ENCODE data around the gene IDE.
A peak's percentile ranks its signal among the peaks of the same experiment; 100 is the strongest.
"Not testable (repeated sequence)": the region's sequence is repeated elsewhere in the genome, so short reads cannot be mapped to it uniquely, and the experiment has no call there.

IDE gene

DNA sequence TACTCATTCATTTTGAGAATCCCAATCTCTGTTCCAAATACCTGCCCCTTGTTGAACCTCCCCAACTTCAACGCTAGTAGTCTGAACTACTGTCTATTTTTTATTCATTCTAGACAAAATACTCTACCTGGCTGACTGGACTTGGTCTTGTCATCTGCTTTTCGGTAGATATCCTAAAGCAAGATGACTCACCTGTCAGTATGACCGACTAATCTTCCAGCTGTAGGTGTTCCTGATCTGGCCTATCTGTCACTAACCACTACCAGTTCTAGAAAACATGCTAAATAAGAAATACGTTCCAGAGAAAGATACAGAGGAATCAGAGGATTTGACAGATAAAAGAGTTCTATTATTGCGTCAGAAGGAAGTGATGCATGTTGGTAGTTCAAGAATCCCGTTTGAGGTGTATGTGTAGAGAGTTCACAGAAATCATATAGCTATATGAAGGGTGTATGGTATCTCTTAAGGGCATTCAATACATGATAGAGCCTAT lies 81.1 kb downstream of the IDE start:
- no peak for DNase-seq (ENCODE audit: low spot score)

GRCh38 chr10:92490387-92490786 lies 83.5 kb downstream of the IDE start:
- DNase-seq (ENCODE audit: low spot score): no peak

- DNase-seq (ENCODE audit: low spot score): no peak
Observed at GRCh38 chr10:92486637-92487036, 87.3 kb downstream of the IDE start.

DNA sequence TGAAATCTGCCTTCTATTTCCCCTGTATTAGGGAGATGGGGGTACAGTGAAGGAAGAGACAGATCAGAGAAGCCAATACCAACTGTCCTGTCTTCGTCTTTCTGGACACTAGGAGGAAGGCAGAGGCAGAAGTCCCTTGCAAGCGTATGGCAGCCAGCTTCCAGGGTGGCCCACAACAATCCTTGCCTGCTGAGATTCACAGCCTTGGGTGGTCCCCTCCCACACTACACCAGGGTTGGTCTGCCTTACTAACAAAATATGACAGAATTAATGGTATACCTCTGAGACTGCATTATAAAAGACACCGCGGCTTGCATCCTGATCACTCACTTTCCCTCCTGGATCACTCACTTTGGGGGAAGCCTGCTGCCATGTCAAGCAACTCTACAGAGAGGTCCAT lies 90.4 kb downstream of the IDE start:
- DNase-seq (ENCODE audit: low spot score): no peak

DNA sequence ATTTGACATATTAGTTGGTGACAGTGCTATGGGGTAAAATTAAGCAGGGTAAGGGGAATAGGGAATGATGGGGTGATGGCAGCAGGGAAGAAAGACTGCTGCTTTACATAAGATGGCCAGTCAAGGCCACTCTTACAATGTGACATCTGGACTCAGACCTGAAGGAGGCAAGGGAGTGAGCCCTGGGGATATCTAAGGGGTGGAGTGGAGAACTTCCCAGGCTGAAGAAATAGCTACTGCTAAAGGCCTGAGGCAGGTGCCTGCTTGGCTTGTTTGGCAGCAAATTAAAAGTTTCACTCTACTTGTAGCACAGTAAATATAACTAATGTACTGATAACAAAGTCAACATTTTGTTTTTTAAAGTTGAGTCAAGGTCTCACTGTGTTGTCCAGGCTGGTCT lies 93.5 kb downstream of the IDE start:
- no peak for DNase-seq (ENCODE audit: low spot score)

GRCh38 chr10:92479547-92479946 lies 94.3 kb downstream of the IDE start:
- DNase-seq (ENCODE audit: low spot score): no peak

GRCh38 chr10:92478536-92478935 lies 95.4 kb downstream of the IDE start:
- DNase-seq (ENCODE audit: low spot score): no peak

- no peak for DNase-seq (ENCODE audit: low spot score)
Observed at GRCh38 chr10:92475357-92475868, 98.5 kb downstream of the IDE start.

GRCh38 chr10:92470026-92470425 lies 103.9 kb downstream of the IDE start:
- DNase-seq (ENCODE audit: low spot score): no peak

DNA sequence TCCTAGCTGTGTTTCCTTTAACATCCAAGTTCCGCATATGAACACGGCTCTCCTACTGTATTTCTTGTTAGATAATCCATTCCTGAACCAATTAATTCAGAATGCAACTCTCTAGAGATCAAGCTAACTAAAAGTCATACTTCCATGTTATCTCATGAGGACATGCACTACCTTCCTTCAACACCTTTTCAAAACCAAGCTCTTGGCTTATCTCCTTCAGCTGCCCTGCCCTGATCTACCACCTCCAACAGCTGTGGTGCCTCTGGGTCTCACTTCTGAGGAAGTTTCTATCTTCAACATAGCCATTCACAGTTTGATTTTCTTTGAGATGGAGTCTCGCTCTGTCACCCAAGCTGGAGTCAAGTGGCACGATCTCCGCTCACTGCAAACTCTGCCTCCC lies 109.5 kb downstream of the IDE start:
- no peak for DNase-seq (ENCODE audit: low spot score)

DNA sequence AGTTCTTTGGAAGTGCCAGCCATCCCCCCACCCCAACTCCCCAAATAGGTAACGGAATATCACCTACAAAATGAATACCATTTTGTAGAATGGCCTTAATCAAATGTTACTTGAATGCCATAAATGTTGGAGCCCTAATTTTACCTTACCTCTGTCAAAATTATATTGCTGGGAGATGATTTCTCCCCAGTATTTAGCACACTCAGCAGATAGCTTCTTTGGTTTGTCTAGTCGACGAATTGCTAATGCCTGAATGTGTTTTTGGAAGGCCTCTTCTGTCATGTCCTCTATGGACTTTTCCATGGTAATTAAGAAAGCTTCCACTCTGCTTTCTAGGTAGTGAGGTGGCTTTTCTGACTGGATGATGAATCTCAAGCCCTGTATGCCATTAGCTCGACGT lies 110.3 kb downstream of the IDE start:
- DNase-seq (ENCODE audit: low spot score): no peak

- DNase-seq (ENCODE audit: low spot score): not testable (repeated sequence)
Observed at GRCh38 chr10:92454955-92455354, 118.9 kb downstream of the IDE start.

DNA sequence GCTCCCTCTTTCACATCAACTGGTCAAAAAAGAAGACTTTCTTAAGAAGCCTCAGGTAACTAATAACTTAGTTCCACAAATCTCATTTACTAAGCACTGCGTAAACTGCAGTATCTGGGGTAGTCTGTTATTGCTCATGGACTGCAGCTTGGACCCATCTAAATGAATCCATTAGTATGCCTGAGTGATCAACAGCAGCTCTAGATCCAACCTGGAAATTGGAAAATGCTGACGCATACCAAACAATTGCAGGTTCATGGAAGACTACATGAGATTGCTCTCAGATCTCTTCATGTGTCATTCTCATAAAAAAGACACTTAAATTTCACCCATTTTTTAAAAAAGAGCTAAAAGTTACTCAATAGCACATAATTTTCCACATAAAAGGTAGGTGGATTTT lies 121.6 kb downstream of the IDE start:
- DNase-seq (ENCODE audit: low spot score): no peak

DNA sequence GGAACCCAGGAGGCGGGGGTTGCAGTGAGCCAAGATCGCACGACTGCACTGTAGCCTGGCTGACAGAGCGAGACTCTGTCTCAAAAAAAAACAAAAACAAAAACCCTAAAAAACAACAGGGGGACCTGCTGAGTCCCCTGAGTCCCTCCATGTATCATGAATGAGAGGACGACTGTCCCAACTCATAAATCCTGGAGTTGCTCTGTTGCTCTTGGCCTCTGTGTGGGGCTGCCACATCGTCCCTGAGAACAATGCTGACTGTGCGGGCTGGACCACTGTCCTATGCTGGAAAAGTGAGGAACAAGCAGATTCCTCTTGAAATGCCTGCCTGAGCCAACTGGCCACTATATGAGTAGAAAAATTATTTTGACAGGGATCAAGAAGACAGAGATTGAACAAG lies 122.5 kb downstream of the IDE start:
- DNase-seq (ENCODE audit: low spot score): no peak

DNA sequence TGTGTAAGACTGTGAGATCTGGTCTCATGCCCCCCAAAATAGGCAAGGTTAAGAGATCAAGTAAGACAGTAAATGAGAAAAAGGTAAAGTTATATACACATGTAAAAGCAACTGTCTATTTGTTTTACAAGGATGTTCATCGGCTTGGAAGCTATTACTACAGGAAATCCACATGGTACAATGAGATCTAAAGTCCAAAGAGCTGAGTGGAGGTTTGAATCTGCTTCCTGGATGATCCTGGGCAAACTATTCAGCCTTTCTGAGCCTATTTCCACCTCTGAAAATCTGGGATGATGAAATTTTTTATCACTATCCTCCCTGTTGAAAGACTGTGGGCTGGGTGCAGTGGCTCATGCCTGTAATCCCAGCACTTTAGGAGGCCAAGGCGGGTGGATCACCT lies 123.0 kb downstream of the IDE start:
- DNase-seq (ENCODE audit: low spot score): no peak

- no peak for DNase-seq (ENCODE audit: low spot score)
Observed at GRCh38 chr10:92440578-92440977, 133.3 kb downstream of the IDE start.

- no peak for DNase-seq (ENCODE audit: low spot score)
Observed at GRCh38 chr10:92438220-92438619, 135.7 kb downstream of the IDE start.

DNA sequence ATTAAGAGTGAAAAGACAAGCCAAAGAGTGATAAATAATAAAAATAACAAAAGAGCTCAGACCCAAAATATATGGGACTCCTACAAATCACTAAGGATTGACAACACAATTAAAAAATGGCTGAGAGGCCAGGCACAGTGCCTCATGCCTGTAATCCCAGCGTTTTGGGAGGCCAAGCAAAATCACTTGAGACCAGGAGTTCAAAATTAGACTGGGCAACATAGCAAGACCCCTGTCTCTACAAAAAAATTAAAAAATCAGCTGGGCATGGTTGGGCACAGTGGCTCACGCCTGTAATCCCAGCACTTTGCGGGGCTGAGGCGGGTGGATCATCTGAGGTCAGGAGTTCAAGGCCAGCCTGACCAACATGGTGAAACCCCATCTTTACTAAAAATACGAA lies 137.3 kb downstream of the IDE start:
- no peak for DNase-seq (ENCODE audit: low spot score)

- DNase-seq (ENCODE audit: low spot score): not testable (repeated sequence)
Observed at GRCh38 chr10:92436065-92436464, 137.8 kb downstream of the IDE start.

DNA sequence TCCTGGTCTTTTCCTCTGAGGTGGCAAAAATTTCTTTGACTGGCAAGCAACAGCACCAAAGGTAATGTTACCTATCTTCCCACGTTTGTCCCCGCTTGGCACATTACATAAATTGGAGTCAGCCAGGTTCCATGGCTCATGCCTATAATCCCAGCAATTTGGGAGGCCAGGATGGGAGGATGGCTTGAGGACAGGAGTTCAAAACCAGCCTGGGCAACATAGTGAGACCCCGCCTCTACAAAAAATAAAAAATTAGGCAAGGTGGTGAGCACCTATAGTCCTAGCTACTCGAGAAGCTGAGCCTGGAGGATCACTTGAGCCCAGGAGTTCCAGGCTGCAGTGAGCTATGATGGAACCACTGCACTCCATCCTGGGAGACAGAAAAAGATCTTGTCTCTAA lies 139.5 kb downstream of the IDE start:
- no peak for DNase-seq (ENCODE audit: low spot score)

- DNase-seq (ENCODE audit: low spot score): no peak
Observed at GRCh38 chr10:92432596-92432995, 141.3 kb downstream of the IDE start.

DNA sequence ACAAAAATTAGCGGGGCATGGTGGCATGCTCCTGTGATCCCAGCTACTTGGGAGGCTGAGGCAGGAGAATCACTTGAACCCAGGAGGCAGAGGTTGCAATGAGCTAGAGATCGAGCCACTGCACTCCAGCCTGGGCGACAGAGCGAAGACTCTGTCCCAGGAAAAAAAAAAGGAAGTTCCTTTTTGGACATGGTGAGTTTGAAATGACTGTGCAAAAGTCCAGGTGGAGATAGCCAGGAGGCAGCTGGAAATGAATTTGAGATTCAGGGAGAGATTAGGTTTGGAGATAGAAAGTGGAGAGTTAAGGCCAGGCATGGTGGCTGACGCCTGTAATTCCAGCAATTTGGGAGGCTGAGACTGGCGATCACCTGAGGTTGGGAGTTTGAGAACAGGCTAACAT lies 143.8 kb downstream of the IDE start:
- DNase-seq (ENCODE audit: low spot score): peak; percentile 17

GRCh38 chr10:92421550-92421949 lies 152.3 kb downstream of the IDE start:
- no peak for DNase-seq (ENCODE audit: low spot score)

GRCh38 chr10:92420546-92421275 lies 153.2 kb downstream of the IDE start:
- no peak for DNase-seq (ENCODE audit: low spot score)

All from SK-N-DZ (cell line).